ENCODE data around the gene PLEKHG3.

The PLEKHG3 gene

GRCh38 chr14:64748521-64748920, 44.3 kb downstream of the PLEKHG3 start:
- Histone ChIP-seq H4K20me1 (ENCODE audit: insufficient read depth, low read length) (no peaks in the 10 kb centered on the region), H3K27me3 (replicated peaks; ENCODE audit: insufficient read depth, low read length) (no peaks in the 10 kb centered on the region), H3K4me3 (ENCODE audit: low read length) (no peak overlapping the region), H3F3A (ENCODE audit: insufficient read depth, low read length) (no peaks in the 10 kb centered on the region), H3K4me1 (ENCODE audit: low read length) (no peaks in the 10 kb centered on the region), H3K4me2 (ENCODE audit: low read depth, low read length) (no peak overlapping the region), H2AFZ (ENCODE audit: low read length) (no peak overlapping the region), H3K9me3 (replicated peaks; ENCODE audit: insufficient read depth, low read length) (no peaks in the 10 kb centered on the region), H3K27ac (ENCODE audit: low read length) (no peak overlapping the region), H3K9ac (ENCODE audit: low read length) (no peak overlapping the region), H3K36me3 (replicated peaks; ENCODE audit: insufficient read depth, low read length) (no peaks in the 10 kb centered on the region), H3K9me2 (replicated peaks; ENCODE audit: insufficient read depth, low read length) (no peaks in the 10 kb centered on the region), H3K79me2 (ENCODE audit: low read length) (no peaks in the 10 kb centered on the region)
- no peak for TF ChIP-seq EZH2 (optimal IDR thresholded peaks at IDR 0.05; ENCODE audit: low read depth, low read length)
- TF ChIP-seq, protein P1, sequence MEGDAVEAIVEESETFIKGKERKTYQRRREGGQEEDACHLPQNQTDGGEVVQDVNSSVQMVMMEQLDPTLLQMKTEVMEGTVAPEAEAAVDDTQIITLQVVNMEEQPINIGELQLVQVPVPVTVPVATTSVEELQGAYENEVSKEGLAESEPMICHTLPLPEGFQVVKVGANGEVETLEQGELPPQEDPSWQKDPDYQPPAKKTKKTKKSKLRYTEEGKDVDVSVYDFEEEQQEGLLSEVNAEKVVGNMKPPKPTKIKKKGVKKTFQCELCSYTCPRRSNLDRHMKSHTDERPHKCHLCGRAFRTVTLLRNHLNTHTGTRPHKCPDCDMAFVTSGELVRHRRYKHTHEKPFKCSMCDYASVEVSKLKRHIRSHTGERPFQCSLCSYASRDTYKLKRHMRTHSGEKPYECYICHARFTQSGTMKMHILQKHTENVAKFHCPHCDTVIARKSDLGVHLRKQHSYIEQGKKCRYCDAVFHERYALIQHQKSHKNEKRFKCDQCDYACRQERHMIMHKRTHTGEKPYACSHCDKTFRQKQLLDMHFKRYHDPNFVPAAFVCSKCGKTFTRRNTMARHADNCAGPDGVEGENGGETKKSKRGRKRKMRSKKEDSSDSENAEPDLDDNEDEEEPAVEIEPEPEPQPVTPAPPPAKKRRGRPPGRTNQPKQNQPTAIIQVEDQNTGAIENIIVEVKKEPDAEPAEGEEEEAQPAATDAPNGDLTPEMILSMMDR (IDR thresholded peaks at IDR 0.05; ENCODE audit: low read length): no peak
- no peak for TF ChIP-seq EZH2phosphoT487 (IDR thresholded peaks at IDR 0.05; ENCODE audit: low read length)
- DNase-seq: no peak

DNA sequence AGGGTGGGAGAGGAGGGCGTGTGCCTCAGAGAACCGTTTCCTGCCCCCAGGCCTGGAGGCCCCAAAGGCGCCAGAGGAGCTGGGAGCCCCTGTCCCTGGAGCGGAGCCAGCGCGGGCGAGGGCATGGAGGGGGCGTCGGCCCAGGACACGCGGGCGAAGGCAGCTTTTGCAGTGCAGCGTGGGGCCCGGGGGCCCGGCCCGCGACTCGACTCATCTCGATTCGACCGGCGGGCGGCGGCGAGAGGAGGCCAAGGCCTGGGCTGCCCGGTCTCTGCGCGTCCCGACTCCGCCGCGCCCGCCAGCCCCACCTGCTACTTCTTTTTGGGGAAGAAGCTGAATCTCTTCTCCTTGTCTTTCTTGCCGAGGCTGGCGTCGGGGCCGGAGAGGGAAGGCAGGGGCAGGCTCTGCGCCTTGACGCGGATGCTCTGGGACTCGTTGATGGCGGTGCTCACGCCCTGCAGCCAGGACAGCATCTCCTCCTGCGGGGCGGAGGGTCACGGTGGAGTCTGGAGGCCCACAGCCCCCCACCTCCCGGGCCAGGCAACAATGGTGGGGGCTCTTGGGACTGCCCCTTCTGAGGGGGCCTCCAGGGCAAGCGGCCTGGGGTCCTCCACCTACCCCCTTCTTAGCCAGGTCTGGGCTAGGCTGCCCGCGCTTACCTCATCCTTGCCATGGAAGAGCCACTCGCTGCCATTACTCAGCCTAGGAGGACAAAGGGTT, 44.9 kb downstream of the PLEKHG3 start:
- H2AFZ ChIP-seq (ENCODE audit: low read length): no peak overlapping the region
- H3K4me3 ChIP-seq (ENCODE audit: low read length): no peak overlapping the region
- no peaks in the 10 kb centered on the region for H3K79me2 ChIP-seq (ENCODE audit: low read length)
- no peak for DNase-seq
- no peak overlapping the region for H3K27ac ChIP-seq (ENCODE audit: low read length)
- no peak overlapping the region for H3K4me2 ChIP-seq (ENCODE audit: low read depth, low read length)
- H3K9me2 ChIP-seq (replicated peaks; ENCODE audit: insufficient read depth, low read length): no peaks in the 10 kb centered on the region
- H3K36me3 ChIP-seq (replicated peaks; ENCODE audit: insufficient read depth, low read length): no peaks in the 10 kb centered on the region
- no peaks in the 10 kb centered on the region for H3K9me3 ChIP-seq (replicated peaks; ENCODE audit: insufficient read depth, low read length)
- H3K9ac ChIP-seq (ENCODE audit: low read length): no peak overlapping the region
- H3K4me1 ChIP-seq (ENCODE audit: low read length): no peaks in the 10 kb centered on the region
- H3F3A ChIP-seq (ENCODE audit: insufficient read depth, low read length): no peaks in the 10 kb centered on the region
- TF ChIP-seq EZH2 (optimal IDR thresholded peaks at IDR 0.05; ENCODE audit: low read depth, low read length) (no peak), EZH2phosphoT487 (IDR thresholded peaks at IDR 0.05; ENCODE audit: low read length) (no peak)
- TF ChIP-seq, protein P1 (IDR thresholded peaks at IDR 0.05; ENCODE audit: low read length): no peak
- H4K20me1 ChIP-seq (ENCODE audit: insufficient read depth, low read length): no peaks in the 10 kb centered on the region
- H3K27me3 ChIP-seq (replicated peaks; ENCODE audit: insufficient read depth, low read length): no peaks in the 10 kb centered on the region

DNA sequence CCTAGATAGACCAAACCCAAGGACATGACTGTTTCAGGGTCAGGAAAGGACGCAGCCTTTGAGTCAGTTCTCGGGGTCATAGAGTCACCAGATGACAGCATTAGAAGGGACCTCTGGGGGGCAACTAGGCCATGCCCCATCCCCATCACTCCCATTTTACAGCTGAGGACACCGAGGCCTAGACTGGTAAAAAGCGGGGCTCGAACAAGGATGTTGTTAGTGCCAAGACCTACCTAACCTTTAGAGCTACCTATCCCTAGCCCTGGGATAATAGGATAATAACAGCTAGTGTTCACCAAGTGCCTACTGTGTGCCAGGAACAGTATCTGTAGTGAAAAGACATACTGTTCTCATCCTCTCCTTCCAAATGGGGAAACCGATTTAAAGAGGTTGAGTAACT, 48.7 kb downstream of the PLEKHG3 start:
- DNase-seq: no peak
- no peaks in the 10 kb centered on the region for H3K9me3 ChIP-seq (replicated peaks; ENCODE audit: insufficient read depth, low read length)
- no peaks in the 10 kb centered on the region for H4K20me1 ChIP-seq (ENCODE audit: insufficient read depth, low read length)
- H3F3A ChIP-seq (ENCODE audit: insufficient read depth, low read length): no peaks in the 10 kb centered on the region
- H3K4me1 ChIP-seq (ENCODE audit: low read length): no peaks in the 10 kb centered on the region
- H3K79me2 ChIP-seq (ENCODE audit: low read length): no peaks in the 10 kb centered on the region
- H2AFZ ChIP-seq (ENCODE audit: low read length): no peak overlapping the region
- TF ChIP-seq EZH2phosphoT487 (IDR thresholded peaks at IDR 0.05; ENCODE audit: low read length) (no peak), EZH2 (optimal IDR thresholded peaks at IDR 0.05; ENCODE audit: low read depth, low read length) (no peak)
- TF ChIP-seq, protein P1 (IDR thresholded peaks at IDR 0.05; ENCODE audit: low read length): no peak
- H3K27ac ChIP-seq (ENCODE audit: low read length): no peak overlapping the region
- H3K9ac ChIP-seq (ENCODE audit: low read length): no peak overlapping the region
- no peak overlapping the region for H3K4me2 ChIP-seq (ENCODE audit: low read depth, low read length)
- no peak overlapping the region for H3K4me3 ChIP-seq (ENCODE audit: low read length)
- no peaks in the 10 kb centered on the region for H3K27me3 ChIP-seq (replicated peaks; ENCODE audit: insufficient read depth, low read length)
- H3K36me3 ChIP-seq (replicated peaks; ENCODE audit: insufficient read depth, low read length): no peaks in the 10 kb centered on the region
- no peaks in the 10 kb centered on the region for H3K9me2 ChIP-seq (replicated peaks; ENCODE audit: insufficient read depth, low read length)

All from MM.1S (cell line).